Thymus (tissue), 11 donors: ENCODE data around the gene OSTC. TPM values are rescaled to one million over a fixed set of nuclear protein-coding genes. Genes with fewer than 3 reads are reported as not detected.

ENCODE experiments used
- DNase-seq, 9 donors: peaks; one replicate each; pipeline ENCODE4 v3.0.0-alpha.2; 2013; ENCODE audit warnings: low spot score in 9 of 9, low read depth in 6 of 9, missing footprints in 1 of 9
- H3K27ac ChIP-seq, 2 donors: one replicate each; pipeline ENCODE4 v1.5.1; 2013; ENCODE audit warnings: control low read depth in 1 of 2, low read depth in 1 of 2, low read length in 1 of 2, mild to moderate bottlenecking in 1 of 2, moderate library complexity in 1 of 2
- H3K27me3 ChIP-seq, 2 donors: one replicate each; pipeline ENCODE4 v1.5.1; 2013; ENCODE audit warnings: low read length in 1 of 2; ENCODE audit not compliant: control insufficient read depth in 2 of 2, insufficient read depth in 1 of 2
- H3K36me3 ChIP-seq, 2 donors: one replicate each; pipeline ENCODE4 v1.5.1; 2013; ENCODE audit warnings: low read length in 1 of 2, mild to moderate bottlenecking in 1 of 2, moderate library complexity in 1 of 2; ENCODE audit not compliant: control insufficient read depth in 2 of 2, insufficient read depth in 2 of 2
- H3K4me1 ChIP-seq, 2 donors: one replicate each; pipeline ENCODE4 v1.5.1; 2013; ENCODE audit warnings: low read length in 2 of 2; ENCODE audit not compliant: control insufficient read depth in 2 of 2, insufficient read depth in 2 of 2
- H3K4me3 ChIP-seq, 2 donors: one replicate each; pipeline ENCODE4 v1.5.1; 2013; ENCODE audit warnings: low read length in 2 of 2, control low read depth in 1 of 2, mild to moderate bottlenecking in 1 of 2
- H3K9me3 ChIP-seq, 2 donors: one replicate each; pipeline ENCODE4 v1.5.1; 2013; ENCODE audit warnings: low read length in 1 of 2, mild to moderate bottlenecking in 1 of 2; ENCODE audit not compliant: control insufficient read depth in 2 of 2, insufficient read depth in 1 of 2
- WGBS: extraction: QIAGEN DNeasy Blood & Tissue Kit; methylation state at CpG from one replicate; pipeline ENCODE4 v1.1.7; 2013; 5-methylcytosine and 5-hydroxymethylcytosine counted together
- polyA plus RNA-seq: library from polyadenylated mRNA; stranded (reverse); fragments of 200-250 nt; gene quantifications from one replicate; pipeline ENCODE4 v1.2.3, GENCODE V29; 2013
- total RNA-seq: library from RNA; stranded (reverse); fragments of 120-200 nt; gene quantifications from one replicate; pipeline ENCODE4 v1.2.4, GENCODE V29; 2013
- donor health status: healthy.

Gene OSTC
- total and polyA plus RNA-seq, 2 donors, result 158 to 178 TPM

DNA sequence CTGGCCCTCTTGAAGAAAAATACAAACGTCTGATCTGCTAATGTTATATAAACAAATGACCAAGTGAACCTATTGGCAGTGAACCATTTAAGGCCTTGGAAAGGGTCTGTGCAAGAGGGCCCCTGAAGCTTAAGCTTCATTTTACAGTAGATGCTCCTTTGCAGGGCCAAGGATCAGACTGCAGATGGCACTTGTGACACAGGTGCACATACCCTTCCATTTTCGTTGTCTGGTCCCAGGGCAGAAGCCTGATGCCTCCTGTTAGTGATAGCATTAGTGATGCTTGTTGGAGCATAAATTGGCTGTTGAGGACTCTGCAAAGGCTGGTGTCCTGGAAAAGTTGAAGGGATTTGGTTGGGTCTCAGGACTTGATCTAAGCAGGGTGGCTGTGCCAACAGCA, 65.9 kb downstream of the OSTC start:
- no peak overlapping the region for H3K27ac ChIP-seq
- H3K4me3 ChIP-seq, result no peak overlapping the region
- 67% methylated on average over 2 of the region's 2 CpGs for WGBS
- no peaks in the 10 kb centered on the region for H3K4me1 ChIP-seq
- H3K36me3 ChIP-seq, result no peaks in the 10 kb centered on the region
- H3K9me3 ChIP-seq, result no peaks in the 10 kb centered on the region
- DNase-seq, result no peak
- no peaks in the 10 kb centered on the region for H3K27me3 ChIP-seq

DNA sequence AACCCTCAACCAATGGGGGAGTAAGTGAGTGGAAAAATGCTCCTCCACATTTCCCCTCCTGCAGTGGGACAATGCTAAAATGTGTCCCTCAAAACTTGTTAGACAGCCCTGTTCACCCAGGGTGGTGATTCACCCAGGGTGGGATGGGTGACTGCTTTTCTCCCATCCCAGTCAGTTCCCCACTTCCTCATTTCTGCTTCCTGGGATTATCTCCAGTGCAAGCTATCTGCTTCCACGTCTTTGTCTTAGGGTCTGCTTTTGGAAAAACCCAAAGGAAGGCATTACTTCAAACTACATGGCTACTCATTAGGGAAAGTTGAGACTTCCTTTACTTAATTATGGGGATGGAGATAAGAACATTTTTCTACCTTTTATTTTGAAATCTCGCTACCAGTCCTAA, 67.0 kb downstream of the OSTC start:
- no peak for DNase-seq
- Histone ChIP-seq H3K9me3 (no peaks in the 10 kb centered on the region), H3K4me1 (no peaks in the 10 kb centered on the region), H3K4me3 (no peak overlapping the region), H3K27ac (no peak overlapping the region), H3K36me3 (no peaks in the 10 kb centered on the region), H3K27me3 (no peaks in the 10 kb centered on the region)
- 75% methylated on average over 2 of the region's 2 CpGs for WGBS

Other genes starting within 250 kb of the OSTC start
- 3,878 TPM for gene RPL34, start 30.0 kb upstream of the OSTC start, total RNA-seq
- 9,578 TPM for gene RPL34, start 30.0 kb upstream of the OSTC start, polyA plus RNA-seq
- gene ETNPPL, start 112.5 kb downstream of the OSTC start, total RNA-seq, result 0.19 TPM
- gene ETNPPL, start 112.5 kb downstream of the OSTC start, polyA plus RNA-seq, result 1.6 TPM